CD14-positive monocyte (primary cell): Measurements from ENCODE around the gene CCDC142. TPM values are rescaled to one million over a fixed set of nuclear protein-coding genes. Genes with fewer than 3 reads are reported as not detected.

ENCODE experiments used
- DNase-seq, 3 donors: peaks; one replicate each; pipeline ENCODE4 v3.0.0-alpha.2; 2011 to 2022
- H2AFZ ChIP-seq: 2 replicates; pipeline ENCODE4 v1.6.0; 2012; ENCODE audit warnings: mild to moderate bottlenecking, low read depth, low read length, inconsistent platforms; ENCODE audit not compliant: insufficient read depth, poor library complexity, severe bottlenecking
- H3K27ac ChIP-seq, 2 donors: 1 replicate in 1 of 2; 2 replicates in 1 of 2; pipeline ENCODE4 v1.5.1; 2012 to 2013; ENCODE audit warnings: low read length in 2 of 2, control low read depth in 1 of 2, inconsistent platforms in 1 of 2, low read depth in 1 of 2, mild to moderate bottlenecking in 1 of 2
- H3K27me3 ChIP-seq, 2 donors: one replicate each; pipeline versions ENCODE4 v1.6.0 to v1.6.1; 2011 to 2013; ENCODE audit warnings: low read length in 2 of 2; ENCODE audit not compliant: control insufficient read depth in 2 of 2, insufficient read depth in 2 of 2
- H3K36me3 ChIP-seq, 2 donors: replicated peaks in 1 of 2; 1 replicate in 1 of 2; 2 replicates in 1 of 2; pipeline versions ENCODE4 v1.5.1 to v1.6.1; 2012 to 2013; ENCODE audit warnings: low read length in 2 of 2, control low read depth in 1 of 2, inconsistent platforms in 1 of 2, mild to moderate bottlenecking in 1 of 2; ENCODE audit not compliant: insufficient read depth in 2 of 2, control insufficient read depth in 1 of 2
- H3K4me1 ChIP-seq, 2 donors: 1 replicate in 1 of 2; 2 replicates in 1 of 2; pipeline versions ENCODE4 v1.5.1 to v1.6.1; 2012 to 2013; ENCODE audit warnings: low read length in 2 of 2, control low read depth in 1 of 2, inconsistent platforms in 1 of 2, mild to moderate bottlenecking in 1 of 2, moderate library complexity in 1 of 2; ENCODE audit not compliant: insufficient read depth in 2 of 2, control insufficient read depth in 1 of 2
- H3K4me2 ChIP-seq: replicated peaks from 2 replicates; pipeline ENCODE3; 2012; ENCODE audit warnings: low read length, moderate library complexity, mild to moderate bottlenecking; ENCODE audit not compliant: poor library complexity, severe bottlenecking; ENCODE audit errors: extremely low read depth
- H3K4me3 ChIP-seq, 3 experiments: fragments of 200-600 bp in 1 of 3; sonication (generic) in 1 of 3; replicated peaks in 1 of 3; 1 replicate in 2 of 3; 2 replicates in 1 of 3; pipeline ENCODE4 v1.5.1; 2011 to 2013; ENCODE audit warnings: low read length in 3 of 3, mild to moderate bottlenecking in 3 of 3, control low read depth in 2 of 3, low read depth in 2 of 3, inconsistent platforms in 1 of 3, moderate library complexity in 1 of 3
- H3K79me2 ChIP-seq: 2 replicates; pipeline ENCODE4 v1.6.0; 2012; ENCODE audit warnings: mild to moderate bottlenecking, control low read depth, inconsistent platforms, low read length, moderate library complexity; ENCODE audit not compliant: insufficient read depth
- H3K9ac ChIP-seq: 2 replicates; pipeline ENCODE4 v1.6.0; 2017; ENCODE audit warnings: low read length, mild to moderate bottlenecking; ENCODE audit not compliant: insufficient read depth, poor library complexity, severe bottlenecking
- H3K9me3 ChIP-seq, 2 donors: replicated peaks in 1 of 2; 1 replicate in 1 of 2; 2 replicates in 1 of 2; pipeline versions ENCODE4 v1.5.1 to v1.6.1; 2012 to 2013; ENCODE audit warnings: low read length in 2 of 2, control low read depth in 1 of 2; ENCODE audit not compliant: control insufficient read depth in 1 of 2, insufficient read depth in 1 of 2
- H4K20me1 ChIP-seq: 2 replicates; pipeline ENCODE4 v1.6.0; 2012; ENCODE audit warnings: mild to moderate bottlenecking, low read length, control low read depth, moderate library complexity; ENCODE audit not compliant: insufficient read depth
- H3K27ac Mint-ChIP-seq, 7 donors: one replicate each; pipeline ENCODE4 v1.8.0; 2020; ENCODE audit warnings: mild to moderate bottlenecking in 7 of 7, mixed read lengths in 7 of 7, moderate library complexity in 6 of 7, inconsistent platforms in 2 of 7
- H3K27me3 Mint-ChIP-seq, 3 donors: one replicate each; pipeline ENCODE4 v1.8.0; 2021 to 2022; ENCODE audit warnings: low read depth in 3 of 3, mild to moderate bottlenecking in 3 of 3, mixed read lengths in 3 of 3, moderate library complexity in 3 of 3, inconsistent platforms in 1 of 3
- H3K36me3 Mint-ChIP-seq, 2 donors: one replicate each; pipeline ENCODE4 v1.8.0; 2020; ENCODE audit warnings: mixed read lengths in 2 of 2, inconsistent platforms in 1 of 2, mild to moderate bottlenecking in 1 of 2
- H3K4me1 Mint-ChIP-seq: one replicate; pipeline ENCODE4 v1.8.0; 2020; ENCODE audit warnings: mild to moderate bottlenecking, mixed read lengths
- H3K4me3 Mint-ChIP-seq, 2 donors: one replicate each; pipeline ENCODE4 v1.8.0; 2020; ENCODE audit warnings: mild to moderate bottlenecking in 2 of 2, mixed read lengths in 2 of 2, moderate library complexity in 1 of 2
- H3K9me3 Mint-ChIP-seq, 7 donors: one replicate each; pipeline ENCODE4 v1.8.0; 2020 to 2022; ENCODE audit warnings: mixed read lengths in 7 of 7, mild to moderate bottlenecking in 6 of 7, moderate library complexity in 6 of 7, inconsistent platforms in 2 of 7
- WGBS: methylation state at CpG from one replicate; pipeline ENCODE4 v1.1.5; 2013; ENCODE audit warnings: missing lambda C conversion rate; ENCODE audit not compliant: insufficient coverage; 5-methylcytosine and 5-hydroxymethylcytosine counted together
- intact Hi-C, 2 donors: fragments of 100-400 bp; cut with micrococcal nuclease; formaldehyde crosslinking; loops; one replicate each; pipeline versions ENCODE4 v1.15.0 to v1.15.1; 2023
- polyA plus RNA-seq, 3 donors: library from polyadenylated mRNA; depleted of rRNA in 1 of 3; unstranded in 2 of 3; stranded (reverse) in 1 of 3; fragments of 300-500 nt in 2 of 3; fragments of >200 nt in 1 of 3; fragmentation: Illumina TruSeq in 2 of 3; gene quantifications; 1 replicate in 2 of 3; 2 replicates in 1 of 3; pipeline ENCODE4 v1.2.3, GENCODE V29; 2012 to 2021
- TF ChIP-seq, protein P1 (sequence below): fragments of 200-600 bp; IDR thresholded peaks from one replicate; pipeline ENCODE4 v1.8.0; 2022; ENCODE audit warnings: antibody characterized with exemption, mild to moderate bottlenecking

The CCDC142 gene
- polyA plus RNA-seq, 3 donors, result 2.2 to 15.8 (median 3.7) TPM

DNA sequence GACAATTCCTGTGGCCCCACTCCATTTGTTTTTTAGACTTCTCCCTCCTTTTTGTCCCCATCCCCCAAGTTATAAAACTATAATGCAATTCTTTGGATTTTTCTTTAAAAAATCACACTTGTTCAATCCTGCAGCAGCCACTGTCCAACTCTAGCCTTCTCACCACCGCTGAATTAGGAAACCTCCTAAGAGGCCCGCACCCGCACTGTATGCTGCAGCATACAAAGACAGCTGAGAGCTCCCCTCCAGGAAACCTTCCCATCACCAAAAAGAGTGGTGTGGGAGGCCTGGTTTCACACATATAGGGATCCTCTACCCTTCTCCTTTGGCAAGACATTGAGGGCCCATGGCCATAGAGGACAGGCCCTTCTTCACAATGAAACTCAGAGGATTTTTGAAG lies 21.8 kb upstream of the CCDC142 start:
- H3K4me1 ChIP-seq, result peaks cover 61 to 67% of the 10 kb centered on the region in 2 donors
- Mint-ChIP-seq H3K27me3 (peaks cover 40 to 57% (median 44%) of the 10 kb centered on the region in 3 donors), H3K27ac (peak overlapping the region; percentile 25 to 94 (median 79)), H3K9me3 (peaks cover 0 to 10% (median 4%) of the 10 kb centered on the region in 7 donors), H3K4me3 (peak overlapping the region; percentile 59 to 96), H3K4me1 (peaks cover 63% of the 10 kb centered on the region), H3K36me3 (peaks cover 37 to 46% of the 10 kb centered on the region in 2 donors)
- H3K27me3 ChIP-seq, result peaks cover 25 to 46% of the 10 kb centered on the region in 2 donors
- H4K20me1 ChIP-seq, result no peaks in the 10 kb centered on the region
- H3K36me3 ChIP-seq, result no peaks in the 10 kb centered on the region
- H3K4me2 ChIP-seq, result peak overlapping the region; percentile 96
- intact Hi-C loops, result no loop called here
- no CpG with 5 or more reads among the region's 3 CpGs for WGBS
- peak overlapping the region in 1 of 3 experiments; percentile 85 for H3K4me3 ChIP-seq
- H3K9me3 ChIP-seq, result peaks cover 0 to 7% of the 10 kb centered on the region in 2 donors
- TF ChIP-seq, protein P1, sequence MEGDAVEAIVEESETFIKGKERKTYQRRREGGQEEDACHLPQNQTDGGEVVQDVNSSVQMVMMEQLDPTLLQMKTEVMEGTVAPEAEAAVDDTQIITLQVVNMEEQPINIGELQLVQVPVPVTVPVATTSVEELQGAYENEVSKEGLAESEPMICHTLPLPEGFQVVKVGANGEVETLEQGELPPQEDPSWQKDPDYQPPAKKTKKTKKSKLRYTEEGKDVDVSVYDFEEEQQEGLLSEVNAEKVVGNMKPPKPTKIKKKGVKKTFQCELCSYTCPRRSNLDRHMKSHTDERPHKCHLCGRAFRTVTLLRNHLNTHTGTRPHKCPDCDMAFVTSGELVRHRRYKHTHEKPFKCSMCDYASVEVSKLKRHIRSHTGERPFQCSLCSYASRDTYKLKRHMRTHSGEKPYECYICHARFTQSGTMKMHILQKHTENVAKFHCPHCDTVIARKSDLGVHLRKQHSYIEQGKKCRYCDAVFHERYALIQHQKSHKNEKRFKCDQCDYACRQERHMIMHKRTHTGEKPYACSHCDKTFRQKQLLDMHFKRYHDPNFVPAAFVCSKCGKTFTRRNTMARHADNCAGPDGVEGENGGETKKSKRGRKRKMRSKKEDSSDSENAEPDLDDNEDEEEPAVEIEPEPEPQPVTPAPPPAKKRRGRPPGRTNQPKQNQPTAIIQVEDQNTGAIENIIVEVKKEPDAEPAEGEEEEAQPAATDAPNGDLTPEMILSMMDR, result no peak
- H2AFZ ChIP-seq, result no peak overlapping the region
- no peak overlapping the region for H3K9ac ChIP-seq
- no peak for DNase-seq
- no peak overlapping the region for H3K27ac ChIP-seq
- H3K79me2 ChIP-seq, result peaks cover 28% of the 10 kb centered on the region

DNA sequence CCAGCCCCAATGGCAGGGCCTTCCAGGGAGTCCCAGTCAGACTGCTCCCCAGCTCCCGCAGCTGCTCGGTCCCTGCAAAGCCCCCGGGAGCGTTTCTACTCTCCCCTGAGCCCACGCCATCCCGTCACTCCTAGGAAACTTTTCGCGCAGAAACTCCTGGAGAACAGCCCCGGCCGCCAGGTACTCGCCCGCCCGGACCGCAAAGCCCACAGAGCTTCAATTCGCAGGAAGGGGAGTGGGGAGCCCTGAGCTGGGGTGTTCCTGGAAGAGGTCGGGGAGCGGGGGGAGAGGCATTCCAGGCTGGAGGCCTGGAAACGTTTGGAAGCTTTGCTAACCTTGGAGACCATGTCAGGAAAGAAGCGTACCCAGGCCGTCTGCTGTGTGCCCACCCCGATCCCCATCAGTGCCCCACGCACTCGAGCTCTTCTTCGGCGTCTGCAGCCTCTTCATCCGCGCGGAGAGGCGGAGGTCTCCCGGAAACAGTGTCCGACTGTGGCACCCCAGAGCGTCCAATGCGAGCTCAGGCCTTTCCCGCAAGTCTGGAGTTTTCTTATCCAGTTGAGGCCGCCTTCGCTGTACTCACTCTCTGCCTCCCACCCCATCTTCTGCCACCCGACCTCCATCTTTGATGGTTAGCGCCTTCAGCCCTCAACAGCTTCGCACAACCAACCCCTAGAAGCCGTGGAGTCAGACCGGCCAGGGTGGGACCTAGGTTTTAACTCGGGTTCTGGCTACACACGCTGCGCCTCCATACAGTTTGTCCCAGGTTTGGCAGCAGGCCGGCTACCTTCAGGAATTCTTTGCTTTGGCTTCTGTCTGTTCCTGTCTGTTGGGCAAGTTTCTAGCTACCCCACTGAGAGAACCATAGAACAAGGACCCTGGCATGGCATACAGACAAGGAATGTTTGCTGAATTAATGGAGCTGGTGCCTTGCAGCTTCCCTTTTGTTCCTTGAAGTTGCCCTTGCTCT lies 21.0 kb upstream of the CCDC142 start:
- Histone ChIP-seq H3K4me1 (peaks cover 69 to 75% of the 10 kb centered on the region in 2 donors), H4K20me1 (no peaks in the 10 kb centered on the region), H2AFZ (peak overlapping the region; percentile 92), H3K27ac (peak overlapping the region; percentile 74 to 89), H3K4me3 (peak overlapping the region; percentile 39 to 85 (median 77)), H3K27me3 (peaks cover 32 to 47% of the 10 kb centered on the region in 2 donors), H3K9ac (peak overlapping the region; percentile 75), H3K36me3 (no peaks in the 10 kb centered on the region), H3K4me2 (peak overlapping the region; percentile 88), H3K79me2 (peaks cover 28% of the 10 kb centered on the region), H3K9me3 (peaks cover 0 to 11% of the 10 kb centered on the region in 2 donors)
- H3K27ac Mint-ChIP-seq, result peak overlapping the region; percentile 78 to 94 (median 88)
- intact Hi-C loops, result no loop called here
- TF ChIP-seq, protein P1, result no peak
- H3K9me3 Mint-ChIP-seq, result peaks cover 0 to 15% (median 6%) of the 10 kb centered on the region in 7 donors
- DNase-seq, result no peak
- H3K36me3 Mint-ChIP-seq, result peaks cover 42 to 47% of the 10 kb centered on the region in 2 donors
- 52% methylated on average over 45 of the region's 45 CpGs for WGBS
- peaks cover 69% of the 10 kb centered on the region for H3K4me1 Mint-ChIP-seq
- peaks cover 42 to 57% (median 46%) of the 10 kb centered on the region in 3 donors for H3K27me3 Mint-ChIP-seq
- H3K4me3 Mint-ChIP-seq, result peak overlapping the region; percentile 88 to 96
